ENCODE results near the gene ATP6AP2.

The ATP6AP2 gene

GRCh38 chrX:40580537-40581335, at the start of gene ATP6AP2:
TSS of gene ATP6AP2 (plus strand) at chrX:40580970. CDS start at chrX:40581066, 96 bp downstream.
- no peaks in the 10 kb centered on the region for H3K9me3 Mint-ChIP-seq (ENCODE audit: low read depth)
- H3K27ac Mint-ChIP-seq = peak within 1 kb of the TSS; percentile 92
- H3K4me1 Mint-ChIP-seq (ENCODE audit: low read depth) = peaks cover 28% of the 10 kb centered on the region
- H3K27me3 Mint-ChIP-seq = no peaks in the 10 kb centered on the region
- peak within 1 kb of the TSS; percentile 94 for H3K4me3 Mint-ChIP-seq
- no peaks in the 10 kb centered on the region for H3K36me3 Mint-ChIP-seq

DNA sequence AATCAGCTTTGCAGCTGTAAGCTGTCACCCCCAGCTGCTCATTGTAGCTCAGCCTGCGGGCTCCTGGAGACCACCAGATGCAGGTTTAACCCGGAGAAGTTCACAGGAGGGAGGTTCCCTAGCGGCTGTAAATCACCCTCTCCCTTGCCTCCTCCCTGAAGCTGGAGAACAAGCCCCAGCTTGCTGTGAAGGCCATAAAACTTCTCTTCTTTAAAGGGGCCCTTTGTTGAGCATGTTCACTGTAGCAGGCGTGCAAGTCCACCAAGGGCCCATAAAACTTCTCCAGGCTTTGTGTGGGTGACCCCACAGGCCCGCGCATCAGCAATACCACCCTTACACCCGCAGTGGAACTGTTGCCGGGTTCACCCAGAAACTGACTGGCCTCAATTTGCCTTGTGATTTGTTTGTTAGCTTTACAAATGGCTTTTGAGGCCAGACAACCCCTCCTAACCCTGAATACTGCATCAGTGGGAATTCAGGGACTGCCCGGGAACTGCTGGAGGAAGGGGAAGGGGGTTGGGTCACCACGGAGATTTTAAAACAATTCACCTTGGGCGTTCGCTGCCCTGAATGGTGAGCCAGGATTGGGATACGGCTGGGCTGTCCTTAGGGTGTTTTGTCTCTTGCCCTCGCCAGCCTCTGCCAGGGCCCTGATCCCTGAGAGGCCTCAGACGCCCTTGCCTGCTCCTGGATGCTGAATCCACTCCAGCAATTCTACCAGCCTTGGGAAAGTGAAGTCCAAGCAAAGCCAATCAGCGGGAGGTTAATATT, 49.5 kb upstream of the ATP6AP2 start:
- H3K27ac Mint-ChIP-seq = no peak overlapping the region
- H3K27me3 Mint-ChIP-seq = no peaks in the 10 kb centered on the region
- H3K4me3 Mint-ChIP-seq = no peak overlapping the region
- H3K9me3 Mint-ChIP-seq (ENCODE audit: low read depth) = no peaks in the 10 kb centered on the region
- no peaks in the 10 kb centered on the region for H3K36me3 Mint-ChIP-seq
- no peaks in the 10 kb centered on the region for H3K4me1 Mint-ChIP-seq (ENCODE audit: low read depth)

DNA sequence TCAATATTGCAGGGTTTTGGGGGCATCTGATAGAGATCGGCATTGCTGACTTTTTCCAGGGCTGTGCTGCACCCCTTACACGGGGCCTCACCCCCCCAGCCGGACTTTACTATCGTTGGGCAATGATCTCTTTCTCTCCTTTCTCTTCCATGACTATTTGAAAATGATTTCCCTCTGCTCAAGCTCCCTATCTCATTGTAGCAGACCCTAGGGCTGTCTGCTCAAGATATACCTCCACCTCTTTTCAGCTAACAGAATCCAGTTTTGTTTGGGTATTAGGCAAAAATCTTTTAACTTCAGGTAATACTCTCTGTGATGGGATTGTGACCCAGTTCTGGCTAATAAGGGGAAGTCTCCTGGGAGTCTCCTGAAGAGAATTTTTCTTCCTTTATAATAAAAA, 43.5 kb upstream of the ATP6AP2 start:
- H3K36me3 Mint-ChIP-seq = no peaks in the 10 kb centered on the region

GRCh38 chrX:40538406-40538805, 42.4 kb upstream of the ATP6AP2 start:
- Mint-ChIP-seq H3K9me3 (ENCODE audit: low read depth) (no peaks in the 10 kb centered on the region), H3K27me3 (no peaks in the 10 kb centered on the region), H3K4me1 (ENCODE audit: low read depth) (peaks cover 22% of the 10 kb centered on the region), H3K27ac (no peak overlapping the region), H3K36me3 (no peaks in the 10 kb centered on the region), H3K4me3 (no peak overlapping the region)

More for the DNA sequence above, 43.5 kb upstream of the ATP6AP2 start:
- Mint-ChIP-seq H3K4me1 (ENCODE audit: low read depth) (peaks cover 22% of the 10 kb centered on the region), H3K4me3 (no peak overlapping the region), H3K27ac (no peak overlapping the region), H3K9me3 (ENCODE audit: low read depth) (no peaks in the 10 kb centered on the region), H3K27me3 (no peaks in the 10 kb centered on the region)

DNA sequence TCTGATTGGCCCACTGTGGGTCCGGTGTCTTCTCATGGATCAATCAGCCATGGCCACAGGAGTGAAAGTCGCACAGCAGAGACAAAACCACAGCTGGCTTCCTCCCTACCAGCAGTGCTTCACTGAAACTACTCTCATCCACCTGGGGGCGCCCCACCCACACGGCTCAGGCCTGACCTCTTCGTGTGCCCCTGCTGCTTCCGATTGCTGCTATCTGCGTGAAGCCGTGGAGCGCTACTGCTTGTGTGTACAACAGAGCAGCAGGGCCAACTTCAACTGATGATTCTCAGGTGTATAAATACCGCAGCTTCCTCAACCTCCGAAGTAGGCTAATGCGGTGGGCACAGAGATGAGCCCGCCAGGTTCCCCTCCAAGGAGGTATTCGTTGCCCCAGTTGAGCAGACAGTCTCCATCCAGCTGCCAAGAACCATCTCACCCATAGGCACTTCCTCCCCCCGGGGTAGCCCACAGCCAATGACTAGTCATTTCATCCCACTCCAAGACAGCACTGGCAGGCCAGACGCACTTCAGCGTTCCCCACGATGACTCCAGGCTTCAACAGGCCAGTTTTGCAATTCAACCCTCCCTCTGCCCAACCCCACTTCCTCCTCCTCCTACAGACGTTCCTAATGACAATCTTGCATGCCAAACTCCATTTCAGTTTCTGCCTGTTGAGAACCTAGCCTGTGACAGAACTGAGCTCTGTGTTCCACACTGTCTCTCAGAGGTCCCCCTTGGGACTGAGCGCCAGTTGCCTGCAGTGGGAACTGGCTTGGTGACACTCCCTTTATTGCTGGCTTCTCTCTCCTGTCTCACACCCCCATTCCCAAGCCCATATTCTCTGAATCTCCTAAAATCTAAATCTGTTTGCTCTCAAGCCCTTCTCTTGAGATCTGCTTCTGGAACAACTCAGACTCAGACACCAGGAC, 41.3 kb upstream of the ATP6AP2 start:
- Mint-ChIP-seq H3K36me3 (no peaks in the 10 kb centered on the region), H3K27ac (peak overlapping the region; percentile 46), H3K4me3 (peak overlapping the region; percentile 30), H3K9me3 (ENCODE audit: low read depth) (no peaks in the 10 kb centered on the region), H3K27me3 (no peaks in the 10 kb centered on the region), H3K4me1 (ENCODE audit: low read depth) (peaks cover 22% of the 10 kb centered on the region)

DNA sequence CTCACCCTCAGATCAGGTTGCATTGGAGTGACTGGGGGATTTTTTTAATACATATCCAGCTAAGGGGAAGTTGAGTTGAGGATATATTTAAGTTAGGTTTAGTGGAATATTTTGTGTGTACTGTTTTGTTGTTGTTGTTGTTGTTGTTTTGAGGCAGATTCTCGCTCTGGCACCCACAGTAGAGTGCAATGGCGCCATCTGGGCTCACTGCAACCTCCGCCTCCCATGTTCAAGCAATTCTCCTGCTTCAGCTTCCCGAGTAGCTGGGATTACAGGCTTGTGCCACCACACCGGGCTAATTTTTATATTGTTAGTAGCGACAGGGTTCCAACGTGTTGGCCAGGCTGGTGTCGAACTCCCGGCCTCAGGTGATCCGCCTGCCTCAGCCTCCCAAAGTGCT, 38.6 kb upstream of the ATP6AP2 start:
- no peaks in the 10 kb centered on the region for H3K27me3 Mint-ChIP-seq
- no peaks in the 10 kb centered on the region for H3K9me3 Mint-ChIP-seq (ENCODE audit: low read depth)

GRCh38 chrX:40542972-40543371, 37.8 kb upstream of the ATP6AP2 start:
- Mint-ChIP-seq H3K36me3 (no peaks in the 10 kb centered on the region), H3K4me1 (ENCODE audit: low read depth) (peaks cover 21% of the 10 kb centered on the region), H3K4me3 (no peak overlapping the region), H3K27me3 (no peaks in the 10 kb centered on the region), H3K27ac (no peak overlapping the region), H3K9me3 (ENCODE audit: low read depth) (no peaks in the 10 kb centered on the region)

More for the DNA sequence above, 38.6 kb upstream of the ATP6AP2 start:
- Mint-ChIP-seq H3K4me3 (no peak overlapping the region), H3K4me1 (ENCODE audit: low read depth) (peaks cover 22% of the 10 kb centered on the region), H3K36me3 (no peaks in the 10 kb centered on the region), H3K27ac (no peak overlapping the region)

DNA sequence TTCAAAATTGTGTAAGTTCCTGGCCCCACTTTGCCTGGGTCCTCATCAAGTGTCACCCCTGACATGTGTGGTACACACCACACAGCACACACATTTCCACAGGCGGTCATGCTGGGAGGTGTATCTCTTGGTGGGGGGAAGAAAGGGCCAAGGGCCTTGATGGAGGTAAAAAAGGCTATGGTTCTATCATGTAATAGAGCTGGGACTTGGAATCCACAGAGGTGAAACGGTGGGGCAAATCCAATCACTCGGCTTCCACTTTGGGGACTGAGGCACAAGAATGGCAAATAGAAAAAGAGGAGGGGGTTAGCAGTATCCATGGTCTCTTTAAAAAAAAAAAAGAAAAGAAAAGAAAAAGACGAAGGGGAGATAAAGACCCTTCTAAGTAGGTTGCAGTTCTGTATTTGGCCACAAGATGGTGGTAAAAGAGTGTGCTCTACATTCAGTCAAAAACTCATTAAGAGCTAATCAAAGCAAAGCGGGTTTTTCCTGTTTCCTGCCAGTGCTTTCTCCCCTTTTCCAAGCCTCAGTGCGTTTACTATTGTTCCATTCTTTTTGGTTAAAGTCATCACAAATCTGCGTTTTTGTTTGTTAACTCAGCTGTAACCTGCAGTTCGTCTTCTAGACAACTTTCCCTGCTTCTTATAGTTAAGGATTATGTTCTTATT, 37.0 kb upstream of the ATP6AP2 start:
- Mint-ChIP-seq H3K4me1 (ENCODE audit: low read depth) (peaks cover 17% of the 10 kb centered on the region), H3K36me3 (no peaks in the 10 kb centered on the region), H3K4me3 (no peak overlapping the region), H3K27me3 (no peaks in the 10 kb centered on the region), H3K9me3 (ENCODE audit: low read depth) (no peaks in the 10 kb centered on the region), H3K27ac (no peak overlapping the region)

- no peaks in the 10 kb centered on the region for H3K9me3 Mint-ChIP-seq (ENCODE audit: low read depth)
- H3K36me3 Mint-ChIP-seq = no peaks in the 10 kb centered on the region
- peaks cover 9% of the 10 kb centered on the region for H3K4me1 Mint-ChIP-seq (ENCODE audit: low read depth)
- no peak overlapping the region for H3K27ac Mint-ChIP-seq
- H3K4me3 Mint-ChIP-seq = no peak overlapping the region
- H3K27me3 Mint-ChIP-seq = no peaks in the 10 kb centered on the region
Observed at GRCh38 chrX:40544343-40545266, 36.2 kb upstream of the ATP6AP2 start.

- no peaks in the 10 kb centered on the region for H3K4me1 Mint-ChIP-seq (ENCODE audit: low read depth)
- no peaks in the 10 kb centered on the region for H3K27me3 Mint-ChIP-seq
- H3K4me3 Mint-ChIP-seq = no peak overlapping the region
- no peaks in the 10 kb centered on the region for H3K9me3 Mint-ChIP-seq (ENCODE audit: low read depth)
- no peaks in the 10 kb centered on the region for H3K36me3 Mint-ChIP-seq
- H3K27ac Mint-ChIP-seq = no peak overlapping the region
Observed at GRCh38 chrX:40546870-40547269, 33.9 kb upstream of the ATP6AP2 start.

GRCh38 chrX:40550066-40550465, 30.7 kb upstream of the ATP6AP2 start:
- no peaks in the 10 kb centered on the region for H3K9me3 Mint-ChIP-seq (ENCODE audit: low read depth)
- H3K36me3 Mint-ChIP-seq = no peaks in the 10 kb centered on the region
- no peak overlapping the region for H3K27ac Mint-ChIP-seq
- H3K27me3 Mint-ChIP-seq = no peaks in the 10 kb centered on the region
- H3K4me1 Mint-ChIP-seq (ENCODE audit: low read depth) = no peaks in the 10 kb centered on the region
- H3K4me3 Mint-ChIP-seq = no peak overlapping the region

- no peaks in the 10 kb centered on the region for H3K9me3 Mint-ChIP-seq (ENCODE audit: low read depth)
- H3K4me3 Mint-ChIP-seq = no peak overlapping the region
- no peaks in the 10 kb centered on the region for H3K36me3 Mint-ChIP-seq
- H3K27me3 Mint-ChIP-seq = no peaks in the 10 kb centered on the region
- no peak overlapping the region for H3K27ac Mint-ChIP-seq
- H3K4me1 Mint-ChIP-seq (ENCODE audit: low read depth) = no peaks in the 10 kb centered on the region
Observed at GRCh38 chrX:40552768-40553167, 28.0 kb upstream of the ATP6AP2 start.

DNA sequence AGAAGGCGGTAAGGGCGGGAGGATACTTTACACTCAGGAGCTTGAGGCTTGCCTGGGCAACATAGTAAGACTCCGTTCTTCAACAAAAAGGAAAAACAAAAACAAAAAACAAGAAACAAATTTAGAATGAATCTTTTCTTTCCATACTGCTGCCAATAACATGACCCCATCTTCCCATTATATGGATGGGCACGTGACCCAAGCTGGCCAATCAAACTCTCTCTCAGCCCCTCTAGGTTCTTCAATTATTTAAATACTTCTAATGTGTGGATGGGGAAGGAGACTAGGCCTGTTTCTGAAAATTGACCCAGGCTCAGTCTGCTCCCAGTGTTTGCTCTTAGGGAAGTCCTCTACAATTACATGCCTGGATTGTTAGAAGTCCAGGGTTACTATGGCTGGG, 22.2 kb upstream of the ATP6AP2 start:
- Mint-ChIP-seq H3K27me3 (no peaks in the 10 kb centered on the region), H3K9me3 (ENCODE audit: low read depth) (no peaks in the 10 kb centered on the region), H3K4me3 (no peak overlapping the region), H3K4me1 (ENCODE audit: low read depth) (no peaks in the 10 kb centered on the region), H3K36me3 (no peaks in the 10 kb centered on the region), H3K27ac (no peak overlapping the region)
